ENCODE measurements around the gene RNU2-1. TPM values are rescaled to one million over a fixed set of nuclear protein-coding genes. Genes with fewer than 3 reads are reported as not detected.
"Not testable (repeated sequence)": the region's sequence is repeated elsewhere in the genome, so short reads cannot be mapped to it uniquely, and the experiment has no call there.

RNU2-1 gene
- total RNA-seq, 2 experiments from 2014 or later: 4,963 to 6,708 TPM

DNA sequence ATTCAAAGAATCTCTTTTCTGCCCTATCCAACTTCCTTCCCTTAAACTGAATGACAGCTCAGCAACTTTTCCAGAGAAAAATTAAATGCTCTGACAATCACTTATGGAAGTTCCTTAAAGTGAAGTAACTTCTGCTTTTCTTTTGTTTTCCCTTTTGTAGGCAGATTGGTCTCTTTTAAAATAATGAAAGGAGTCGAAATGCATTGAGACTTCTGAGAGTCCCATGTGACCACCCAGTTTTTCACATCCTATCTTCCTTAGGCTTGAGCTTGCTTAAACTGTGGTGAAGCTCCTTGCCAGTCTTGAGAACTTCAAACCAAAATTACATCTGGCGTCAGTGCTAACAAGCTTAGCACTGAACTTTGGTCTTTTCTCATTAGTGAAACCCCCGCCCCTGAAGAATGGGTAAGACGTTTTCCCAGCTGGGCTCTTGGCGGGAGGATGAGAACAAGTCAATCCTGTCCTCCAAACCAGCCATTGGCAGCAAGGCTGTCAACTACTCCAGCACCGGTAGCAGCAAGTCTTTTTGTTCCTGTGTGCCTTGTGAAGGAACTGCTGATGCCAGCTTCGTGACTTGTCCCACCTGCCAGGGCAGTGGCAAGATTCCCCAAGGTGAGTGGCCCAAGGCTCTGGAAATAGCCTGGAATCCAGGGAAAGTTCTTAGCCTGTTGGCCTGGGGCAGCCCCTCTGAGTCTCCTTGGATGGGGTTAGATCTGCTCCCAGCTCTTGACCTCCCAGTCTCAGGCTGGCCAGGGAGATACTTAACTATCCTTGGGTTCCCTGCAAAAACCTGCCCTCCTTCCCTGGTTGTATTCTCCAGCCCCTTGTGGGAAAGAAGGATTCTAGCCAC is 20.9 kb downstream of the RNU2-1 start:
- Mint-ChIP-seq H3K4me1 (ENCODE audit: low read depth) (peaks cover 40% of the 10 kb centered on the region), H3K9me3 (ENCODE audit: insufficient read depth) (no peaks in the 10 kb centered on the region), H3K36me3 (ENCODE audit: low read depth) (peaks cover 28% of the 10 kb centered on the region), H3K27ac (peak overlapping the region; percentile 82), H3K4me3 (peak overlapping the region; percentile 90), H3K27me3 (ENCODE audit: low read depth) (no peaks in the 10 kb centered on the region)
- ChIA-PET CTCF (interaction anchor here (0.7 to 1.9 kb wide), 11 partner anchors 9 to 103 kb away, joined by 3 to 16 read pairs (median 5); partner anchors contain the start of gene NBR1), POLR2A (interaction anchor here (1.3 to 11.7 kb wide), 6 partner anchors 11 to 148 kb away, joined by 4 to 253 read pairs (median 8); partner anchors contain the start of genes BRCA1 and NBR1)
- ATAC-seq: no peak
- DNase-seq: no peak

DNA sequence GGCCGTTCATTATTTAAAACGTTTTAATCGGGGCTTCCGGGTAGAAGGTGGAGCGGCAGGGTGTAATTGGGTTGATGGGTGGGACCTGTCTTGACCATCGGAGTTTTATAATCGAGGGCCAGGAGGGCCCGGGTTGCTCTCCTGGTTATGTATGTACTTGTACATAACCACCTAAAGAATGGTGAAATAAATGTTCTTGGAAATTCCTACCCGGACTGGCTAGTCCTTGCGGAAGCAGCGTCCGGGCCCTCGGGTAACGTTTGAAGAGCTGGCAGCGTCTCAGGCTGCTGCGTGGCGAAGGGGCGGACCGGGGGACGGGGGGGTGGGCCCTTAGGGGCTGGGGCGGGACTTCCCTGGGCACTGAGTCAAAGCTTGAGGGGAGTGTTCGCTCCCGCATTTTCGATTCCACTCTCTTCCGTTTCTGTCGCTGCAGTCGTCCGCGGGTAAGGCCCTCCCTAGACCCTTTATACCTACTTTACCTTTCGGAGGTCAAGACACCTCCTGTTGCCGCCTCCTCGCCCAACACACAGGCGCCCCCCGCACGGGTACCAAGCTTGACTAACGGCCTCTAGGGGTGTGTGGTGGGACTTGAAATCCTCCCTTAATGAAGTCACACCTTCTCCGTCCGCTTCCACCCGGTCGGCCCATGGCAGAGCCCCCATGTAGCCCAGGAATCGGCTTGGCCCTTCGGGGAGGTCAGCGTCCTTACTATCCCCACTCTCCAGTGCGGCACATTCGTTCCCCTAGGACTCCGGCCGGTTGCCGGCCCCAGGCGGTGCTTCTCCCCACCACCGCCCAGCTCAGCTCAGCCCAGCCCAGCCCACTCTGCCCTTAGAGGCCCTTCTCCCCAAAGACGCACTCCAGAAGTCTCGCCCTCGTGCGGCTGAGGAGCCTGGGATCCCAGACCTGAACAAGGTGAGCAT is 22.0 kb downstream of the RNU2-1 start, which contains the start of gene TMEM106A:
TSS of gene TMEM106A (plus strand) at position 396 of the 923 bp plus-strand sequence. CDS start 1,167 bp downstream, outside the sequence.
- DNase-seq: peak; percentile 83
- no peaks in the 10 kb centered on the region for H3K27me3 Mint-ChIP-seq (ENCODE audit: low read depth)
- peaks cover 30% of the 10 kb centered on the region for H3K4me1 Mint-ChIP-seq (ENCODE audit: low read depth)
- POLR2A ChIA-PET: interaction anchor here (0.6 to 11.7 kb wide), 18 partner anchors 11 to 283 kb away, joined by 3 to 253 read pairs (median 5); partner anchors contain the start of genes BRCA1, NBR1, PTGES3L and RUNDC1
- ATAC-seq: peak; percentile 95
- H3K36me3 Mint-ChIP-seq (ENCODE audit: low read depth): peaks cover 20% of the 10 kb centered on the region
- CTCF ChIA-PET: interaction anchor here (0.6 to 1.9 kb wide), 14 partner anchors 9 to 271 kb away, joined by 3 to 16 read pairs (median 4); partner anchors contain the start of genes NBR1 and RPL27
- peak within 1 kb of the TSS; percentile 82 for H3K27ac Mint-ChIP-seq
- H3K4me3 Mint-ChIP-seq: peak within 1 kb of the TSS; percentile 90
- no peaks in the 10 kb centered on the region for H3K9me3 Mint-ChIP-seq (ENCODE audit: insufficient read depth)

DNA sequence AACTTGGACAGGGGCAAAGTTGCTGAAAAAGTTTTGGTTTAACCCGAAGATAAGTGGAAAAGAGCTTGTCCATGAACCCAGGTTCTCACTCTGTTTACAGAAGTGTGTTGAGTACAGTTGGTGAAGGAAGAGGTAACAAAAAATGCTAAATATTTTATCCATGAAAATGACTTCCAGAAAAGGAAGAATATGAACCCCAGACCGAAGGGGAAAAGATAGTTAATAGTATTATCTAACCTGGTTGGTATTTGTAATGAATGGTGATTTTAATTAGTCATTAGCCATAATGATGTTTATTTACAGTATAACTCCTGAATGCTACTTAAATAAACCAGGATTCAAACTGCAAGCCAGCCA is 22.7 kb downstream of the RNU2-1 start:
- Mint-ChIP-seq H3K4me1 (ENCODE audit: low read depth) (peaks cover 29% of the 10 kb centered on the region), H3K4me3 (peak overlapping the region; percentile 90), H3K27me3 (ENCODE audit: low read depth) (no peaks in the 10 kb centered on the region), H3K9me3 (ENCODE audit: insufficient read depth) (no peaks in the 10 kb centered on the region), H3K27ac (peak overlapping the region; percentile 82), H3K36me3 (ENCODE audit: low read depth) (peaks cover 19% of the 10 kb centered on the region)
- DNase-seq (no peak), ATAC-seq (no peak)
- ChIA-PET CTCF (interaction anchor here (0.7 to 1.9 kb wide), 8 partner anchors 8 to 213 kb away, joined by 3 to 16 read pairs (median 4); partner anchors contain the start of gene RPL27), POLR2A (interaction anchor here (0.6 to 11.7 kb wide), 14 partner anchors 11 to 231 kb away, joined by 3 to 253 read pairs (median 4); partner anchors contain the start of genes BRCA1, NBR1, PTGES3L and RUNDC1)

DNA sequence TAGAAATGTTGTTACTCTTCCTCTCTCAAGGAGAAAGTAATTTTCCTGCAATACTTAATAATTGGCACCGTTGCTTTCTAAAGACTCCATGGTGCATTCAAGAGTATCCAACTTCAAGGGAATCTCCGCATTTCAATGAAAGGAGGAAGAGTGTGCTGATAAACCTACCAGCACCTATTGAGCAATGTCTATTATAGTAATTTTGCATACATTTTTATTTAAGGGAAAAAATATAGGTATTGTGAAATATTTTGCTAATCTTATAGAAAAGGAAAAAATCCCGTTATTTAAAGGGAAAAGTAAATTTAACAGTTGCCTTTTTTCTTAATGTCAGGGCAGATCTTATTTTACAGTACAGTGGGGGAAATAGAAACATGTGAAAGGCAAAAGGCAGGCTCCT is 23.2 kb downstream of the RNU2-1 start:
- Mint-ChIP-seq H3K27ac (peak overlapping the region; percentile 82), H3K4me3 (peak overlapping the region; percentile 90), H3K9me3 (ENCODE audit: insufficient read depth) (no peaks in the 10 kb centered on the region), H3K27me3 (ENCODE audit: low read depth) (no peaks in the 10 kb centered on the region), H3K4me1 (ENCODE audit: low read depth) (peaks cover 29% of the 10 kb centered on the region), H3K36me3 (ENCODE audit: low read depth) (peaks cover 15% of the 10 kb centered on the region)
- DNase-seq (no peak), ATAC-seq (no peak)
- CTCF ChIA-PET: interaction anchor here (1.2 kb wide), 1 partner anchor 19 kb away, joined by 4 read pairs; no protein-coding TSS in a partner anchor
- POLR2A ChIA-PET: interaction anchor here (0.6 to 11.7 kb wide), 8 partner anchors 12 to 231 kb away, joined by 3 to 253 read pairs (median 4); partner anchors contain the start of genes NBR1, PTGES3L and RUNDC1

DNA sequence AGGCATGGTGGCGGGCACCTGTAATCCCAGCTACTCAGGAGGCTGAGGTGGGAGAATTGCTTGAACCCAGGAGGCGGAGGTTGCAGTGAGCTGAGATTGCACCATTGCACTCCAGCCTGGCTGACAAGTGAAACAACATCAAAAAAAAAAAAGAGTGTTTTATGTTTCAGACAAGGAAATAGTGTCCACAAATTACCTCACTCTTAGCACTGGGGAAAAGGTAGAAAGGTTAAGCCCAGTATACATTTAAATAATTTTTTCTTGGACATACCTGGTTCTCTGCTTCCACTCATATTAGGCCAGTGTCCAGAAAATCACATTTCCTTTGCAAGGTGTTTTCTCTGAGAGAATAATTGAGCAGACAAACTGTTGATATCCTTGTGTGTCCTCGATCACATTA is 30.8 kb downstream of the RNU2-1 start:
- H3K27ac Mint-ChIP-seq; DNase-seq; ATAC-seq; H3K9me3 Mint-ChIP-seq (ENCODE audit: insufficient read depth); H3K4me1 Mint-ChIP-seq (ENCODE audit: low read depth); POLR2A ChIA-PET; H3K27me3 Mint-ChIP-seq (ENCODE audit: low read depth); H3K4me3 Mint-ChIP-seq: not testable (repeated sequence)
- CTCF ChIA-PET: interaction anchor here (1.0 to 1.1 kb wide), 2 partner anchors 9 to 107 kb away, joined by 3 read pairs; partner anchors contain the start of gene TMEM106A
- peaks cover 39% of the 10 kb centered on the region for H3K36me3 Mint-ChIP-seq (ENCODE audit: low read depth)

DNA sequence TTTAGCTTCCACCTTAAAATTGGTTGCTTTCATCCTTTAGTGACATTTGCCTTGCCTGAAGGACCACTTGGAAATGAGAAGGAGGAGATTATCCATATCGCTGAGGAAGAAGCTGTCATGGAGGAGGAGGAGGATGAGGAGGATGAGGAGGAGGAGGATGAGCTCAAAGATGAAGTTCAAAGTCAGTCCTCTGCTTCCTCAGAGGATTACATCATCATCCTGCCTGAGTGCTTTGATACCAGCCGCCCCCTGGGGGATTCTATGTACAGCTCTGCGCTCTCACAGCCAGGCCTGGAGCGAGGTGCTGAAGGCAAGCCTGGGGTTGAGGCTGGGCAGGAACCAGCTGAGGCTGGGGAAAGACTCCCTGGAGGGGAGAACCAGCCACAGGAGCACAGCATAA is 33.6 kb downstream of the RNU2-1 start:
- POLR2A ChIA-PET: interaction anchor here (0.9 to 2.1 kb wide), 2 partner anchors 29 to 115 kb away, joined by 3 to 17 read pairs; no protein-coding TSS in a partner anchor
- H3K9me3 Mint-ChIP-seq (ENCODE audit: insufficient read depth): no peaks in the 10 kb centered on the region
- no peaks in the 10 kb centered on the region for H3K27me3 Mint-ChIP-seq (ENCODE audit: low read depth)
- CTCF ChIA-PET: interaction anchor here (1.2 to 2.3 kb wide), 4 partner anchors 12 to 115 kb away, joined by 3 to 8 read pairs (median 5); partner anchors contain the start of genes NBR1 and TMEM106A
- DNase-seq (no peak), ATAC-seq (no peak)
- peaks cover 51% of the 10 kb centered on the region for H3K36me3 Mint-ChIP-seq (ENCODE audit: low read depth)
- no peaks in the 10 kb centered on the region for H3K4me1 Mint-ChIP-seq (ENCODE audit: low read depth)
- no peak overlapping the region for H3K4me3 Mint-ChIP-seq
- no peak overlapping the region for H3K27ac Mint-ChIP-seq

DNA sequence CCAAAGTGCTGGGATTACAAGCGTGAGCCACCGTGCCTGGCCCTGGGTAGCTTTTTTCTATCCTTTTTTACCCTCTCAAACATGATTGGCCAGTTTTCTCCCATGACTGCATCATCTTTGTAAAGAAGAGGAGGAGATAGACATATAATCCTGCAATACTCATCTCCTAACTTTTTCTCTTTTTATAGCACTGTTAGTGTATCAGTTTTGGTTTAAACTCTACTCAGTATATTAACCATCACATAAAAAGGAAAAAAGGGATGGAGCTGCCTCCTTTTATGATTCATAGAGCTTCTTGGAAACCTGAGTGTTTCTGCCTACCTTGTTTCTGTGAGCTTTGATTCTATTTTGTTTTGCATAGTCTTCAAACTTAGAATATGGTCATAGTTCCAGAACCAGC is 34.1 kb downstream of the RNU2-1 start:
- ChIA-PET CTCF (interaction anchor here (1.1 to 2.3 kb wide), 6 partner anchors 12 to 116 kb away, joined by 3 to 8 read pairs (median 3); partner anchors contain the start of genes NBR1 and TMEM106A), POLR2A (interaction anchor here (0.8 to 2.1 kb wide), 3 partner anchors 28 to 116 kb away, joined by 3 to 17 read pairs (median 4); partner anchors contain the start of gene NBR1)
- Mint-ChIP-seq H3K27me3 (ENCODE audit: low read depth) (no peaks in the 10 kb centered on the region), H3K4me3 (no peak overlapping the region), H3K9me3 (ENCODE audit: insufficient read depth) (no peaks in the 10 kb centered on the region), H3K36me3 (ENCODE audit: low read depth) (peaks cover 55% of the 10 kb centered on the region), H3K27ac (no peak overlapping the region), H3K4me1 (ENCODE audit: low read depth) (no peaks in the 10 kb centered on the region)
- DNase-seq: no peak
- ATAC-seq: no peak

DNA sequence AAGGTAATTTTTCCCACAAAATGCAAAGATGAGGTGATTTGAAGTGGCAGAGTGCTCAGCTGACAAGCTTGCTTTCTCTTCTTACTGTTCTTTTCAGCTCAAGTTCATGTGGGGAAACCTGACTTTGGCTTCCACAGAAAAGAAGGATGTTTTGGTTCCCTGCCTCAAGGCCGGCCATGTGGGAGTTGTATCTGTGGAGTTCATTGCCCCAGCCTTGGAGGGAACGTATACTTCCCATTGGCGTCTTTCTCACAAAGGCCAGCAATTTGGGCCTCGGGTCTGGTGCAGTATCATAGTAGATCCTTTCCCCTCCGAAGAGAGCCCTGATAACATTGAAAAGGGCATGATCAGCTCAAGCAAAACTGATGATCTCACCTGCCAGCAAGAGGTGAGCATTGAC is 40.5 kb downstream of the RNU2-1 start:
- ATAC-seq (no peak), DNase-seq (no peak)
- Mint-ChIP-seq H3K4me3 (no peak overlapping the region), H3K27ac (no peak overlapping the region), H3K9me3 (ENCODE audit: insufficient read depth) (no peaks in the 10 kb centered on the region), H3K36me3 (ENCODE audit: low read depth) (peaks cover 64% of the 10 kb centered on the region), H3K27me3 (ENCODE audit: low read depth) (no peaks in the 10 kb centered on the region), H3K4me1 (ENCODE audit: low read depth) (no peaks in the 10 kb centered on the region)
- CTCF ChIA-PET: no interaction called here
- POLR2A ChIA-PET: interaction anchor here (1.0 kb wide), 1 partner anchor 21 kb away, joined by 3 read pairs; no protein-coding TSS in a partner anchor

DNA sequence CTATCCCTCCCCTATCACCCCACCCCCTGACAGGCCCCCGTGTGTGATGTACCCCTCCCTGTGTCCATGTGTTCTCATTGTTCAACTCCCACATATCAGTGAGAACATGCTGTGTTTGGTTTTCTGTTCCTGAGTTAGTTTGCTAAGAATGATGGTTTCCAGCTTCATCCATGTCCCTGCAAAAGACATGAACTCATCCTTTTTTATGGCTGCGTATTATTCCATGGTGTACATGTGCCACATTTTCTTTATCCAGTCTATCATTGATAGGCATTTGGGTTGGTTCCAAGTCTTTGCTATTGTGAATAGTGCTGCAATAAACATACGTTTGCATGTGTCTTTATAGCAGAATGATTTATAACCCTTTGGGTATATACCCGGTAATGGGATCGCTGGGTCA is 47.1 kb downstream of the RNU2-1 start:
- DNase-seq; H3K4me3 Mint-ChIP-seq; H3K4me1 Mint-ChIP-seq (ENCODE audit: low read depth); H3K27me3 Mint-ChIP-seq (ENCODE audit: low read depth); CTCF ChIA-PET; H3K9me3 Mint-ChIP-seq (ENCODE audit: insufficient read depth); H3K27ac Mint-ChIP-seq; ATAC-seq: not testable (repeated sequence)
- peaks cover 40% of the 10 kb centered on the region for H3K36me3 Mint-ChIP-seq (ENCODE audit: low read depth)
- POLR2A ChIA-PET: interaction anchor here (0.7 kb wide), 1 partner anchor 62 kb away, joined by 3 read pairs; the partner anchor contains the start of gene BRCA1

DNA sequence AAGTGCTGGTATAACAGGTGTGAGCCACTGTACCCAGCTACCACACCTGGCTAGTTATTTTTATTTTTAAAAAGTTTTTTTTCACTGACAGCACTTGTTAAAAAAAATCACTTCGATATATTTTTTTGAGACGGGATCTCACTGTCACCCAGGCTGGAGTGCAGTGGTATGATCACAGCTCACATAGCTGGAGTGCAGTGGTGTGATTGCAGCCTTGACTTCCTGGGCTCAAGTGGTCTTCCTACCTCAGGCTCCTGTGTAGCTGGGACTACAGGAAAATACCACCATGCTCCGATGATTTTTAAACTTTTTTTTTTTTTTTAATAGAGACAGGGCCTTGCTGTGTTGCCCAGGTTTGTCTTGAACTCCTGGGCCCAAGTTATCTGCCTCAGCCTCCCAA is 49.9 kb downstream of the RNU2-1 start:
- H3K9me3 Mint-ChIP-seq (ENCODE audit: insufficient read depth): no peaks in the 10 kb centered on the region
- H3K4me1 Mint-ChIP-seq (ENCODE audit: low read depth): no peaks in the 10 kb centered on the region
- H3K27me3 Mint-ChIP-seq (ENCODE audit: low read depth): no peaks in the 10 kb centered on the region
- H3K36me3 Mint-ChIP-seq (ENCODE audit: low read depth): peaks cover 24% of the 10 kb centered on the region
- CTCF ChIA-PET: interaction anchor here (1.4 kb wide), 1 partner anchor 12 kb away, joined by 4 read pairs; no protein-coding TSS in a partner anchor
- DNase-seq: no peak
- POLR2A ChIA-PET: interaction anchor here (1.8 kb wide), 1 partner anchor 12 kb away, joined by 6 read pairs; the partner anchor contains the start of gene NBR1
- H3K27ac Mint-ChIP-seq: no peak overlapping the region
- no peak overlapping the region for H3K4me3 Mint-ChIP-seq
- ATAC-seq: no peak
